Activated CD4-positive, alpha-beta T cell treated with anti-CD3 and anti-CD28 coated beads, Interleukin-2, amount 50 U/mL, for 1 hour (primary cell): ENCODE data around the gene TTC36.
A peak's percentile ranks its signal among the peaks of the same experiment; 100 is the strongest.
"Not testable (repeated sequence)": the region's sequence is repeated elsewhere in the genome, so short reads cannot be mapped to it uniquely, and the experiment has no call there.

Experiments used
- DNase-seq: peaks from one replicate; pipeline ENCODE4 v3.0.0-alpha.2; 2020

TTC36 gene

GRCh38 chr11:118532852-118533768, 5.8 kb downstream of the TTC36 start:
- DNase-seq = no peak

GRCh38 chr11:118533769-118534729, 6.8 kb downstream of the TTC36 start:
- DNase-seq = no peak

DNA sequence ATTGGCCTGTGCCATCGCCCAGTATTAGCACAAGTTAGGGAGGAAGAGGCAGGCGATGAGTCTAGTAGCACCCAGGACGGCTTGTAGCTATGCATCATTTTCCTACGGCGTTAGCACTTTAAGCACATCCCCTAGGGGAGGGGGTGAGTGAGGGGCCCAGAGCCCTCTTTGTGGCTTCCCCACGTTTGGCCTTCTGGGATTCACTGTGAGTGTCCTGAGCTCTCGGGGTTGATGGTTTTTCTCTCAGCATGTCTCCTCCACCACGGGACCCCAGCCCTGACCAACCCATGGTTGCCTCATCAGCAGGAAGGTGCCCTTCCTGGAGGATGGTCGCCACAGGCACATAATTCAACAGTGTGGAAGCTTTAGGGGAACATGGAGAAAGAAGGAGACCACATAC, 8.0 kb downstream of the TTC36 start:
- no peak for DNase-seq

DNA sequence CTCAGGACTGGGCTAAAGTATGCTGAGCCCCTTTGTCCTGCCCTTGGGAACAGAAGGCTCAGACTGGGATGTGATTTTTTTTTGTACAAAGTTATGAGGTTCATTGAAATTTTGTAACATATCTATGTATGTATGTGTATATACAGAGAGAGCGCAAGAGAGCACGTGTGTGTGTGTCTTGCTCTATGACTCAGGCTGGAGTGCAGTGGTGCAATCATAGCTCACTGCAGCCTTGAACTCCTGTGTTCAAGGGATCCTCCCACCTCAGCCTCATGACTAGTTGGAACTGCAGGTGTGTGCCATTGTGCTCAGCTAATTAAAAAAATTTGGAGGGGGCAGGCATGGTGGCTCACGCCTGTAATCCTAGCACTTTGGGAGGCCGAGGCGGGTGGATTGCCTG, 9.5 kb downstream of the TTC36 start:
- DNase-seq = no peak

- DNase-seq = no peak
Measured at GRCh38 chr11:118537409-118537980, 10.2 kb downstream of the TTC36 start.

DNA sequence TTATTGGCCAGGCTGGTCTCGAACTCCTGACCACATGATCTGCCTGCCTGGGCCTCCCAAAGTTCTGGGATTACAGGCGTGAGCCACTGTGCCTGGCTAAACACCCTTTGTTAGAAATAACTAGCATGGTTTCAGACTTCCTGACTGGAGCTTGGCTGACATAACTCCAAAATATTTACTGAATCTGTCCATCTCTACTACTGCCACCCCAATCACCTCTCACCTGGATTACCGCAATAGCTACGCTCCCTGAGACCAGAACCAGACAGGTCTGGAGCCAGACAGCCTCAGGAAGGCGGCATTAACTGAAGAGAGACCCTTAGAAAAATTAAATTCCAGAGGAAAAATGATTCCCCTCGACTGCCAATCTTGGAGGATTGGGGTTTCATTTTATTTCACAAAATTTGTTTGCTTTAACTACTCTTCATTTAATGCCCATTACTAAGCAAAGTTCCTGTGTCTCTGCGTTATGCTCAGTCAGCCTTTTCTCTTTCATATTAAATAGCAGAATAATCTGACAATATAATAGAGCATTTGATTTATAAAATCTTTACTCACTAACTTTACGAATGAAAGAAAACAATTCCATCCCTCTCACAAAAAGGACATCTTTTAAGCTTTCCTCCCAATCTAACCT, 16.9 kb downstream of the TTC36 start:
- DNase-seq = no peak

- DNase-seq = no peak
Measured at GRCh38 chr11:118544647-118545010, 17.4 kb downstream of the TTC36 start.

DNA sequence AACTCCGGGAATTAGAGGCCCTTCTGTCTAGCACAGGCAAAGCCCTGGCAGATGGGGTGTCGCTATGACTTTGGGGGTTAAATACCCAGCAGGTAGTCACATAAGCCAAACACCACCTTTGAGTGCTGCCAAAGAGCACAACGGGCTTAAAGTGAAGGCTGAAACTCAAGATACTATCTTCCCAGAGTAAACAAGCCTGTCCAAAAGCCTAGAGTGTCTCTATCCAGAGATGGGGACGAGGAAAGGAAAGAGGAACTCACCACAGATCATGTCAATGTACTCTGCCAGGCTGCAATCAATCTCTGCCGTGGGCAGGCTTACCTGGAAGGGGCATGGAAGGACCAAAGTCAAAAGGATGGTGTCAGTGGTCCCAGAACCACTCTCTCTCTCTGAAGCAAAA, 18.3 kb downstream of the TTC36 start:
- no peak for DNase-seq

DNA sequence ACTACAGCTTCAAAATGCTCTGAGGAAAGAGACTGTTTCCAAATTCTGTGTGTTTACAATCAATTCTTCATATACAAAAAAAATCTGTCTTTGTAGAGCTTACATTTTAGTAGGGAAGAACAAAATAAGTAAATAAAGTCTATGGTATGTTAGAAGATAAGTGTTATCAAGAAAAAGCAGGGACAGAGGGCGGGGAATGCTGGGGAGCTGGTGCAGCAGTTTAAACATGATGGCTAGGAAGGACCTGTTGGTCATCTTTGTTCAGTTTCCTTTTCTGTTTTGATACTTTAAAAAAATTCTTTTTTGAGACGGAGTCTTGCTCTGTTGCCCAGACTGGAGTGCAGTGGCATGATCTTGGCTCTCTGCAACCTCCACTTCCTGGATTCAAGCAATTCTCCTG, 19.9 kb downstream of the TTC36 start:
- DNase-seq = no peak

- DNase-seq = no peak
Measured at GRCh38 chr11:118552341-118552740, 25.1 kb downstream of the TTC36 start.

DNA sequence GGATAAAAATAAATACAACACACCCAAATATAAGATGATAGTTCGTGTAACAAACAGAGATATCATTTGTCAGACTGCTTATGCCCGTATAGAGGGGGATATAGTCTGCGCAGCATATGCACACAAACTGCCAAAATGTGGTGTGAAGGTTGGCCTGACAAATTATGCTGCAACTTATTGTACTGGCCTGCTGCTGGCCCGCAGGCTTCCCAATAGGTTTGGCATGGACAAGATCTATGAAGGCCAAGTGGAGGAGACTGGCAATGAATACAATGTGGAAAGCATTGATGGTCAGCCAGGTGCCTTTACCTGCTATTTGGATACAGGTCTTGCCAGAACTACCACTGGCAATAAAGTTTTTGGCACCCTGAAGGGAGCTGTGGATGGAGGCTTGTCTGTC, 33.5 kb downstream of the TTC36 start:
- DNase-seq = no peak

DNA sequence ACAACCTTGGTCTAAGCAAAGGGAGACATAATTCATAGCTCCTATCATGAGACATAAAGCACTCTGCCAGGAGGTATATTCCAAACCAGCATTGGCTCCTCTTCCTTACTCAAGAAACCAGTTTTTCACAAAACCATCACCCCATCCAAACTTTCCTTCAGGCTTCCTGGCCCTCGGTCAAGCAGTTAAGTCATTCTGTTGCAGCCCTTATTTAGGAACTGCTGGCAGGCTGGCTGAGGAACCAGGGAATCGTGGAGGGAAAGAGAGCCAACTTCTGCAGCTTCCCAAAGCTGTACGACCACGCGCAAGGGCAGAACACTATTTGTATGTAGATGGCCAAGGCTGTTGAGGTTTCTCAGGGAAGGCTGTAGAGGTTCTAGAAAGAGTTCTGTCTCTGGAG, 37.8 kb downstream of the TTC36 start:
- DNase-seq = no peak

GRCh38 chr11:118569670-118570069, 42.4 kb downstream of the TTC36 start:
- no peak for DNase-seq

GRCh38 chr11:118570787-118571186, 43.5 kb downstream of the TTC36 start:
- no peak for DNase-seq

- DNase-seq = peak; percentile 7
Measured at GRCh38 chr11:118571701-118572060, 44.4 kb downstream of the TTC36 start.

DNA sequence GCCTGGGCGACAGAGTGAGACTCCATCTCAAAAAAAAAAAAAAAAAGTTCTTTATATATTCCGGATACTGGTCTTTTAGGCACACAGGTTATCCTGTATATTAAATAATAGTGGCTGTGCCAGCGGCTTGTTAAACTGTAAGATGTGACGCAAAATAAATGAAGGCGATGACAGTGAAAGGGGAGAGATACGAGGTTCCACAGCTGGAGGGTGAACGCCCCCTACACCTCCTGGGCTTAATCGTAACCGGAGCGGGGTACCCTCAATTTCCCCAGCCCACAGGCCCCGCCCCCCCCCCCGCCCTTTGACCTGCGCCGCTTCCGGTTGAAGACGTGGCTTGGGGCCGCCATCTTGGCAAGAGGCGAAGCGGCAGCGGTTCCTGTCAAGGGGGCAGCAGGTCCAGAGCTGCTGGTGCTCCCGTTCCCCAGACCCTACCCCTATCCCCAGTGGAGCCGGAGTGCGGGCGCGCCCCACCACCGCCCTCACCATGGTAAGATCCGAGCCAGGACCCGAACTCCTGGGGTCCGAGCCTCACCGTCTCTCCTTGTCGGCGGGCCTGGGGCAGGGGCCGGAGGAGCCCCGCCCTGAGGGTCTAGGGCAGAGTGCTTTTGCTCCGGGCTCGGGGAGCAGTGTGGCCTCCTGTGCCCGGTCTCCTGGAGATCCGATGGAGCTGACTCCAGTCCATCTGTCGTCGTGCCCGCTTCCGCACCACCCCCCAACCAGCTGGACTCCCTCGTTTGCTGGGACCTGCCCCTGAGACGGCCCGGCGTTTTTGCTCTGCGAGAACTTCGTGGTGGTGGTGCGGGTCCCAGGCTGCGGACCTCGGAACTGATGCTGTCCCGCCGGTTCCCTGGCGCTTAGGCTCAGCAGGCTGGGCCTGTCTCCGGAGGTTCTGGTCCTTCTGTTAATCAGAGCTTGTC, 45.0 kb downstream of the TTC36 start, which contains the start of gene ARCN1:
ARCN1 (plus strand) TSS at position 349 of the 920 bp plus-strand sequence; CDS start at position 488, 139 bp downstream.
- peak; percentile 74 for DNase-seq

DNA sequence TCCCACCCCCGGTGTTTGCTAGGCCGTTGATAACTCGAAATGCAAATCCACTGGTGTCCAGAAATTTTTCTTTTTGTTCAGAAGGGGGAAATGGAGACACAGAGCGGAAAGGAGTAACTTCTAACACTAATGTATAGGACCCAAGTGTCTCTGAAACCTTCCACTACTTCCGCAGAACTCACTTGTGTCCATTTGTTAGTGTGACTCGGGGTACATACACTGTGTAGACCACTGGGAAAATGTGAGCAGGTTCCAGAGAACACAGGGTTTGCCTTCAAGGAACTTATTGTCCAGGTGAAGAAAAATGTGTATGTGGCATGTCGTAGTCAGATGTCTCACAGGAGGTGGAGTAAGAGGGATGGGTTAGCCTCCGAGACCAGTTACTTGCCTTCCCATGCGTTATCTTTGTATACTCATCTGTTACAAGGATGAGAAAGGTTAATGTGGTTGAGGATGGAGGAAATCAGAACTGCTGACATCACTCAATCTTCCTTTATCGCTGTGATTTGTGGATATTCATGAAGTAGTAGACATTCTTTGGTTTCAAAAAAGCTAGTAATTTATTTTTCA, 45.8 kb downstream of the TTC36 start:
- peak; percentile 9 for DNase-seq

DNA sequence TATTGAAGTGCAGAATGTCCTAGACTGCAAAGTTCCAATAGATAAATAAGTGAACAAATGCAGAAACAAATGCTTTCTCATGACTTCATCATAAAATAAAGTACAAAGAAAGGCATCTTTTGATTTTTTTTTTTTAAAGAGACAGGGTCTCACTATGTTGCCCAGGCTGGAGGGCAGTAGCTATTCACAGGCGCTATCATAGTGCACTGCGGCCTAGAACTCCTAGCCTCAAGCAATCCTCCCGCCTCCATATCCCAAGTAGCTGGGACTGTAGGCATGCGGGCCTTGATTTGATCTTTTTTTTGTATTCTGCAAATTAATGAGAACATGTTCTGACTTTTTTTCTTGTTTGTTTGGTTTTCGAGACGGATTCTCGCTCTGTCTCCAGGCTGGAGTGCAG, 47.4 kb downstream of the TTC36 start:
- no peak for DNase-seq

- DNase-seq = not testable (repeated sequence)
Measured at GRCh38 chr11:118577995-118578394, 50.7 kb downstream of the TTC36 start.
